GM21390 (cell line): ENCODE data around the gene SPANXB1.
"Not testable (repeated sequence)": the region's sequence is repeated elsewhere in the genome, so short reads cannot be mapped to it uniquely, and the experiment has no call there.

Experiments
- ATAC-seq: cut with Tn5 transposase; IDR thresholded peaks from one replicate; pipeline ENCODE4 v1.9.1; 2021; ENCODE audit not compliant: unreplicated experiment

Gene SPANXB1

GRCh38 chrX:141002568-141002967 is at the start of gene SPANXB1:
Gene SPANXB1 (plus strand): TSS chrX:141002594. CDS start chrX:141002694, 100 bp downstream.
- not testable (repeated sequence) for ATAC-seq

- no peak for ATAC-seq
Measured at GRCh38 chrX:140967036-140967435, 35.4 kb upstream of the SPANXB1 start.

DNA sequence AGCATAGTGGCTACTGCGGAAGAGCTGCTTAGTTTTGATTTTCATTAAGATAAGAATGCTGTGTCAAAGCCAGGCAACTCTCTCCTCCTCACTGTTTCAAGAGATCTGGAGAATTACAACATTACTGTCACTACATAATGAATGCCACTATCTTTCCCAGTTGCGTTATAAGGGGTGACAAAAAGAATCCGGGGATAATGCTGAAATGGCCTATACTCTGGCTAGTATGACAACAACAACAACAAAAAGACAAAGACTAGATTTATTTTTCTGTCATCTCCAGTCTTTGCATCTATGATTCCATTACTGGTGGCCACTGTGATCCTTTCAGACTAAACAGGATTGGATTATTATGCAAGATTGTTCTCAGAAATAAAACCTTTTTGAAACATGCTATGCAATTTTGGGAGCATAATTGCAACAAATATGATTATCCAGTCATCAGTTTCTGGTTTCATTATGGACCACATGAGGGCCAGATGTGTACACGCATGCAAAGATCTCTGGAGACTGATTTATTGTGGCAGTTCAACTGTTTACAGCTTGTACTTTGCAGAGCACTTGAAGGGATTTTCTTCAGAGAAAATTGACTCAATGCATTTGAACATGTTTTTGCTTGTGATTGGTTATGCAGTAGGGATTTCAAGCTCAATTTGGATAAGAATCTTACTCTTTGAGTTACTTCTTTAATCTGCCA is 31.1 kb upstream of the SPANXB1 start:
- ATAC-seq, result no peak

DNA sequence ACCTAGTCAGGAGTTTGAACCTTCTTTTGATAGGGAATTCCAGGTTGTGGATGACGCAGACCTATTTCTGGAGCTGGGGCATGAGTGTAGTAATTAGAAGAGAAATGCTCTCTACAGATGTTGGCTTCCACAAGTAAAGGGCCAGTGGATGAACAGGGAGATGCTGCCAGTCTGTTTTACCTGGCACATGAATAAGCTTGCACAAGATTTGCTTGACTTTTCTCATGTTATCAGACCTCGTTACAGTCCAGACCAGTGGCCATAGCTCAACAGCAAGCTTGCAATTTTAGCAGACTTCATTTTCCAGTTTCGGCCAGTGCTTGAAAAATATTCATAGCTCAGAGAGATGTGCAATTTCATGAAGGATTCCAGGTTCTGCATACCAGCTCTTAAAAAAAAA is 26.9 kb upstream of the SPANXB1 start:
- ATAC-seq, result no peak

- no peak for ATAC-seq
Measured at GRCh38 chrX:140980271-140980670, 22.1 kb upstream of the SPANXB1 start.

DNA sequence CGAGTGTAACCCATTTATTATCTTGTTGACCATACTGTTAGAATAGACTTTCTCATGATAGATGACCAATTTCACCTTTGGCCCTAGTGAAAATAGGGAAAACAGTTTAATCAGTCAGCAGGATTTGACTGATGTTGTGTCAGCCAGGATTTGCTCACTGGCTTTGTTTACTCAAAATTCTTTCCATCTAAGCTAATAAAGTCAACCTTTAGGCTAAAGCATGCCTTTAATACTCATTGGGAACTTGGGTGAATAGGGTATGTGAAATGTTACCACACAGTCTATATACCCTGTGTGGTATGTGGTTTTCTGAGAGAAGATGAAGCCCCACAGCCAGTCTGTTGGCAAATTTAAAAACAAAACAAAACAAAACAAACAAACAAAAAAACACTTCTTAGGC is 18.7 kb upstream of the SPANXB1 start:
- no peak for ATAC-seq

- not testable (repeated sequence) for ATAC-seq
Measured at GRCh38 chrX:141005243-141005642, 2.8 kb downstream of the SPANXB1 start.

DNA sequence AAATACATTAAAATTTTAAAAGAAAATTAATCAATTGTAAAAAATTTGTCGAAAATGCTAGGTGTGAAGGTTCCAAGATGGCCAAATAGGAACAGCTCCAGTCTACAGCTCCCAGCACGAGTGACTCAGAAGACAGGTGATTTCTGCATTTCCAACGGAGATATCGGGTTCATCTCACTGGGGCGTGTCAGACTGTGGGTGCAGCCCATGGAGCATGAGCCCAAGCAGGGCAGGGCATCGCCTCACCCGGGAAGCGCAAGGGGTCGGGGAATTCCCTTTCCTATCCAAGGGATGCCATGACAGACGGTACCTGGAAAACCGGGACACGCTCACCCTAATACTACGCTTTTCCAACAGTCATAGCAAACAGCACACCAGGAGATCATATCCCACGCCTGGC is 41.9 kb downstream of the SPANXB1 start:
- ATAC-seq, result not testable (repeated sequence)

DNA sequence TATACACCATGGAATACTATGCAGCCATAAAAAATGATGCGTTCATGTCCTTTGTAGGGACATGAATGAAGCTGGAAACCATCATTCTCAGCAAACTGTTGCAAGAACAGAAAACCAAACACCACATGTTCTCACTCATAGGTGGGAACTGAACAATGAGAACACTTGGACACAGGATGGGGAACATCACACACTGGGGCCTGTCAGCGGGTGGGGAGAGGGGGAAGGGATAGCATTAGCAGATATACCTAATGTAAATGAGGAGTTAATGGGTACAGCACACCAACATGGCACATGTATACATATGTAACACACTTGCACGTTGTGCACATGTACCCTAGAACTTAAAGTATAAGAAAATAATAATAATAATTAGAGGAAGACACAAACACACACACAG is 47.5 kb downstream of the SPANXB1 start:
- not testable (repeated sequence) for ATAC-seq

DNA sequence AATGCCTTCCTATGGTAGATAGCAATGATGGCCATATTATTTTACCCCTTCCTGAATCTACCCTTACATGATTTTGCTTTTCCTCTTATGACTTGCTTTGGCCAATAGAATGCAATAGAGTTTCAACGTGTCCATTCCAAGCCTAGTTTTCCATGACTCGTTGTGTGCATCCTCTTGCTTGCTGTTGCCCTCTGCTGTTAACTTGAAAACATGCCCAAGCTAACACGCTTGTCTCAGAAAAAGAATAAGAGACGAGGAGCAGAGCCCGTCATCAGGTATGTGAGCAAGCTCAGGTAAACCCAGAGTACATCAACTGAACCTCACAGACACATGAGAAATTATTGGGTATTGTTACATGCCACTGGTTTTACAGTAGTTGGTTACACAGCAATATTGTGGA is 49.7 kb downstream of the SPANXB1 start:
- not testable (repeated sequence) for ATAC-seq
